Hepatocyte (in vitro differentiated cells): Measurements from ENCODE around the gene ARHGEF1.

Experiments
- EZH2 ChIP-seq: fragments of 200-600 bp; sonication (generic); IDR thresholded peaks from 2 replicates; pipeline ENCODE4 v1.6.1; 2016; ENCODE audit warnings: antibody characterized with exemption, mild to moderate bottlenecking, borderline replicate concordance
- EZH2phosphoT487 ChIP-seq: fragments of 200-600 bp; sonication (generic); IDR thresholded peaks from one replicate; pipeline ENCODE4 v1.6.1; 2018; ENCODE audit warnings: antibody characterized with exemption, mild to moderate bottlenecking, low read depth, moderate library complexity; ENCODE audit not compliant: unreplicated experiment, severe bottlenecking
- TF ChIP-seq, protein P1 (sequence below): fragments of 200-600 bp; sonication (generic); IDR thresholded peaks from 2 replicates; pipeline ENCODE4 v1.5.1; 2016; ENCODE audit warnings: antibody characterized with exemption, mild to moderate bottlenecking; ENCODE audit not compliant: poor library complexity

DNA sequence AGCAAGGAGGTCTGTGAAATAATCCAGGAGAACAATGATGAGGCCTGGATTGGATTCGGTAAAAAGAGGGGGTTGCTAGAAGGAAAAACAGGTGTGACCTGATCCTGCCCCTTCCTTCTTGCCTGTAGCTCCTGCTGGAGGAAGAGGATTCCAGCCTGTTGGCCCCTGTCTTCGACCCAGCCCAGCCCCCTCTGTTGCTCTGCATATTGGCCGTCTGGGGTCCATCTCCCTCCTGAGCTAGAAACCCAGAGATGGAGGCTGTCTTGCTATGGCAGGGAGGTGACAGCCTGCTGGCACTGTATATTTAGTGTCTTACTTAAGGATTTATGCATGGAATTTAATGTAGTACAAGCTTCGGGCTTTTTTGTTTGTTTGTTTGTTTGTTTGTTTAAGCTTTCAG lies 31.5 kb upstream of the ARHGEF1 start:
- TF ChIP-seq, protein P1, sequence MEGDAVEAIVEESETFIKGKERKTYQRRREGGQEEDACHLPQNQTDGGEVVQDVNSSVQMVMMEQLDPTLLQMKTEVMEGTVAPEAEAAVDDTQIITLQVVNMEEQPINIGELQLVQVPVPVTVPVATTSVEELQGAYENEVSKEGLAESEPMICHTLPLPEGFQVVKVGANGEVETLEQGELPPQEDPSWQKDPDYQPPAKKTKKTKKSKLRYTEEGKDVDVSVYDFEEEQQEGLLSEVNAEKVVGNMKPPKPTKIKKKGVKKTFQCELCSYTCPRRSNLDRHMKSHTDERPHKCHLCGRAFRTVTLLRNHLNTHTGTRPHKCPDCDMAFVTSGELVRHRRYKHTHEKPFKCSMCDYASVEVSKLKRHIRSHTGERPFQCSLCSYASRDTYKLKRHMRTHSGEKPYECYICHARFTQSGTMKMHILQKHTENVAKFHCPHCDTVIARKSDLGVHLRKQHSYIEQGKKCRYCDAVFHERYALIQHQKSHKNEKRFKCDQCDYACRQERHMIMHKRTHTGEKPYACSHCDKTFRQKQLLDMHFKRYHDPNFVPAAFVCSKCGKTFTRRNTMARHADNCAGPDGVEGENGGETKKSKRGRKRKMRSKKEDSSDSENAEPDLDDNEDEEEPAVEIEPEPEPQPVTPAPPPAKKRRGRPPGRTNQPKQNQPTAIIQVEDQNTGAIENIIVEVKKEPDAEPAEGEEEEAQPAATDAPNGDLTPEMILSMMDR = no peak
- no peak for TF ChIP-seq EZH2phosphoT487
- TF ChIP-seq EZH2 = no peak
